Neural progenitor cell (in vitro differentiated cells): ENCODE data around the gene SBNO1.

Experiments used
- EZH2phosphoT487 ChIP-seq: fragments of 200-600 bp; sonication (generic); IDR thresholded peaks from 2 replicates; pipeline ENCODE4 v1.6.1; 2017; ENCODE audit warnings: antibody characterized with exemption
- TF ChIP-seq, protein P1 (sequence below): fragments of 200-600 bp; sonication (generic); IDR thresholded peaks from 2 replicates; pipeline ENCODE4 v1.5.1; 2017; ENCODE audit warnings: antibody characterized with exemption, mild to moderate bottlenecking

DNA sequence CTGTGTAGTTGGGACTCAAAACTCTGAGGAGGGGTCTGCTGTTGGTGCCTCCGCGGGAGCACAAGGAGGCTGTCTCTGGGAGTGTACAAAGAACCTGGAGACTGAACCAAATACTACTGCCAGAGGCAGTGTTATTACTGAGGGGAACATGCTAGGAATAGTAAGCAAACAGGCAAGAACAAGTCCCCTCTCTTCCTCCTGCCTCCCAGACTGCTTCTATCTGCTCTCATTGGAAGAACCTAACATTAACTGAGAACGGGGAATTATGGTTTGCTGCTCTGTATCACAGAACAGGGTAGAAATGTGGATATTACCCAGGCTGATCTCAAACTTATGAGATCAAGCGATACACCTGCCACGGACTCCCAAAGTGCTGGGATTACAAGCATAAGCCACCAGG is 14.7 kb upstream of the SBNO1 start:
- TF ChIP-seq, protein P1, sequence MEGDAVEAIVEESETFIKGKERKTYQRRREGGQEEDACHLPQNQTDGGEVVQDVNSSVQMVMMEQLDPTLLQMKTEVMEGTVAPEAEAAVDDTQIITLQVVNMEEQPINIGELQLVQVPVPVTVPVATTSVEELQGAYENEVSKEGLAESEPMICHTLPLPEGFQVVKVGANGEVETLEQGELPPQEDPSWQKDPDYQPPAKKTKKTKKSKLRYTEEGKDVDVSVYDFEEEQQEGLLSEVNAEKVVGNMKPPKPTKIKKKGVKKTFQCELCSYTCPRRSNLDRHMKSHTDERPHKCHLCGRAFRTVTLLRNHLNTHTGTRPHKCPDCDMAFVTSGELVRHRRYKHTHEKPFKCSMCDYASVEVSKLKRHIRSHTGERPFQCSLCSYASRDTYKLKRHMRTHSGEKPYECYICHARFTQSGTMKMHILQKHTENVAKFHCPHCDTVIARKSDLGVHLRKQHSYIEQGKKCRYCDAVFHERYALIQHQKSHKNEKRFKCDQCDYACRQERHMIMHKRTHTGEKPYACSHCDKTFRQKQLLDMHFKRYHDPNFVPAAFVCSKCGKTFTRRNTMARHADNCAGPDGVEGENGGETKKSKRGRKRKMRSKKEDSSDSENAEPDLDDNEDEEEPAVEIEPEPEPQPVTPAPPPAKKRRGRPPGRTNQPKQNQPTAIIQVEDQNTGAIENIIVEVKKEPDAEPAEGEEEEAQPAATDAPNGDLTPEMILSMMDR = no peak
- TF ChIP-seq EZH2phosphoT487 = no peak
